Effector memory CD4-positive, alpha-beta T cell (primary cell): Measurements from ENCODE around the gene METTL24.

Source experiments
- DNase-seq, 3 donors: peaks; one replicate each; pipeline ENCODE4 v3.0.0-alpha.2; 2020
- H3K27ac ChIP-seq: 2 replicates; pipeline ENCODE4 v1.7.0; 2013; ENCODE audit warnings: mild to moderate bottlenecking, low read length, moderate library complexity; ENCODE audit not compliant: insufficient read depth, poor library complexity, severe bottlenecking
- H3K27me3 ChIP-seq: replicated peaks from 2 replicates; pipeline ENCODE4 v1.7.0; 2013; ENCODE audit warnings: mild to moderate bottlenecking, low read length; ENCODE audit not compliant: insufficient read depth, control insufficient read depth, poor library complexity, severe bottlenecking
- H3K36me3 ChIP-seq: 2 replicates; pipeline ENCODE4 v1.7.0; 2013; ENCODE audit warnings: mild to moderate bottlenecking, low read length, moderate library complexity; ENCODE audit not compliant: control insufficient read depth, insufficient read depth
- H3K4me1 ChIP-seq: 2 replicates; pipeline ENCODE4 v1.7.0; 2013; ENCODE audit warnings: low read length, mild to moderate bottlenecking; ENCODE audit not compliant: control insufficient read depth, insufficient read depth, poor library complexity, severe bottlenecking
- H3K4me3 ChIP-seq: 2 replicates; pipeline ENCODE4 v1.7.0; 2013; ENCODE audit warnings: low read length, low read depth, mild to moderate bottlenecking; ENCODE audit not compliant: insufficient read depth, poor library complexity, severe bottlenecking
- H3K9me3 ChIP-seq: 2 replicates; pipeline ENCODE4 v1.7.0; 2013; ENCODE audit warnings: mild to moderate bottlenecking, low read length, moderate library complexity; ENCODE audit not compliant: control insufficient read depth

Gene METTL24

DNA sequence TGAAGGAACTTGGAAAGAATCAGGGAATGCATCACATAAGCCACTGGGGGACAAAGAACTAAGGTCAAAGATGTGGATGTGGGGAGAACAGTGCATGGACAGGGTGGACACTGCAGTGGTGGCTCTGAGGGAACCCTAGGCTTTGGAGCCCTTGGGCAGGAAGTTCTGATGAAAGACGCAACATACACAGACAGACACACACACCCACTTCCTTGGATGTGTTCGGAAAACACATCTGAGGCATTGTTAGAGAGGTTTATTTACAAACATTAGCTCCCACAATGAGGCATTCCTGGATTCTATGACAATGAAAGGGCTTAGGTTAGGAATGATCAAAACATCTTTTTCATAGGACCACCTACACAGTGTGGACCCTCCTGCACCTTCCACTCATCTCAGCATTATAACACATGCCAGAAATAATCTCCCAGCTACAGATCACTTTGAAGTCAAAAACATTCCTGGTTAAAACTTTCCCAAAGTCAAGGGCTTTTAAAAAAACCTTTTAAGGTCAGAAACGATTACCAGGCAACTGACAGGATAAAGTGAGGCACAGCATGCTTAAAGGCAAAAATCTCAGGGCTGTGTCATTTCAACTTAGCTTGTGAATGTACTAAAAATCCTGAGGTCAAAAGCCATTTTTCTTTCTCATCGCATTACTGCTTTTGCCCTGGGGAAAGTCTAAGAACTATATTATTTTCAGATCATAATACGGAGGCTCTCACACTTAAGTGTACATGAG is 6.4 kb upstream of the METTL24 start:
- no peak for DNase-seq
- Histone ChIP-seq H3K4me1 (no peaks in the 10 kb centered on the region), H3K9me3 (no peaks in the 10 kb centered on the region), H3K27ac (no peak overlapping the region), H3K27me3 (peaks cover under 1% of the 10 kb centered on the region), H3K4me3 (no peak overlapping the region), H3K36me3 (no peaks in the 10 kb centered on the region)

DNA sequence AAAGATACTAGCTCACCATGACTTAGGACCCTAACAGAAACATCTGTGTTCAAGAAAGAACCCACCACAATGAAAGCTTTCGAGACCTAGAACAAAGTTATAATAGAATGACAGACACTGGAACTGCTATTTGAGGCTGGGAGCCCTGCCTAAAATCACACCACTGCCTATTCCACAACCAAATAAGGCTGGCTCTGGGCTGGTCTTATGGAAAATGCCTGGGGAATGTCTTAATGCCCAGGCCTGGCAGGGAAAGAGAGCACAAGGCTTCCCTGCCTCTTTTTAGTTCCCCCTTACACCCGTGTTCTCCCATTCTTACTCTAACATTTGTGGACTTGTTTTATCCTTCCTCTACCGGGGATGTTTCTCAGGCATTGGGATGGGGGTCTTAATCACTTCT is 5.6 kb upstream of the METTL24 start:
- DNase-seq: no peak
- no peaks in the 10 kb centered on the region for H3K36me3 ChIP-seq
- H3K4me1 ChIP-seq: no peaks in the 10 kb centered on the region
- H3K4me3 ChIP-seq: no peak overlapping the region
- H3K27me3 ChIP-seq: peaks cover 8% of the 10 kb centered on the region
- H3K27ac ChIP-seq: no peak overlapping the region
- no peaks in the 10 kb centered on the region for H3K9me3 ChIP-seq

DNA sequence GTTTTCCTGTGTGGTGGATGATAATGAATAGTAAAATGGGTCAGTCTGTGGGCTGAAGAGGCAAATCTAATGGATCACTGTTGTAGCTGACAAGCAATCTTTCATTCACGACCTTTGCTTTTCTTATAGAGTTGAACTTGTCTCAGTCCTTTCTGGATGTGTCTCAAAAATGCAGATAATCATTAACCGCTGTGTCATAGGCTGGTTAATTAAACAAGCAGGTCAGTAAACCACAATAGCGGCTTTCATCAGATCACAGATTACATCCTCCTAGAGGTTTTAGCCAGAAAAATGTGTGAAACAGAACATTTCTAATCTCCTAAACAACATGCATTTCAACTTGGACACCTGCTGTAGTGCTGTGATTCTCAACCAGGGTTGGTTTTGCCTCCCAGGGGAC is 2.5 kb upstream of the METTL24 start:
- Histone ChIP-seq H3K9me3 (no peaks in the 10 kb centered on the region), H3K4me3 (no peak overlapping the region), H3K27ac (no peak overlapping the region), H3K4me1 (peaks cover 3% of the 10 kb centered on the region), H3K27me3 (peaks cover 10% of the 10 kb centered on the region), H3K36me3 (no peaks in the 10 kb centered on the region)
- DNase-seq: no peak

DNA sequence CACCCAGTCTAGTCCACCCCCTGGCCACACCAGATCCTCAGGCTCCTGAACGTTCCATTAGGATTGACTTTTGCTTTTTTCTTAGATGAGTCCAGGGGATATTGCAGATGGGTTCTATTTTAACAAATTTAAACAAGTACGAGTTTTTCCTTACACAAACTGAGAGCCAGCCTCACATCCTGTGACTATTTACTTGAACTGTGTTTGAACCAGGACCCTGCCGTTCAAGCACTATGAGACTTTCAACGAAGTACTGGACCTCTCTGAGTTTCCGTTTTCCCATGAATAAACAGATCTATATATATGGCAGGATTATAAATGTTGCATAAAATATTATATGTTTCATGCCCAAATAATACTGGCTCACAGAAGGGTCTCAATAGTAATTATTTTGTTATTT is 1.4 kb upstream of the METTL24 start:
- Histone ChIP-seq H3K4me1 (peaks cover 3% of the 10 kb centered on the region), H3K36me3 (no peaks in the 10 kb centered on the region), H3K27me3 (peaks cover 10% of the 10 kb centered on the region), H3K9me3 (no peaks in the 10 kb centered on the region), H3K27ac (no peak overlapping the region), H3K4me3 (no peak overlapping the region)
- DNase-seq: no peak

DNA sequence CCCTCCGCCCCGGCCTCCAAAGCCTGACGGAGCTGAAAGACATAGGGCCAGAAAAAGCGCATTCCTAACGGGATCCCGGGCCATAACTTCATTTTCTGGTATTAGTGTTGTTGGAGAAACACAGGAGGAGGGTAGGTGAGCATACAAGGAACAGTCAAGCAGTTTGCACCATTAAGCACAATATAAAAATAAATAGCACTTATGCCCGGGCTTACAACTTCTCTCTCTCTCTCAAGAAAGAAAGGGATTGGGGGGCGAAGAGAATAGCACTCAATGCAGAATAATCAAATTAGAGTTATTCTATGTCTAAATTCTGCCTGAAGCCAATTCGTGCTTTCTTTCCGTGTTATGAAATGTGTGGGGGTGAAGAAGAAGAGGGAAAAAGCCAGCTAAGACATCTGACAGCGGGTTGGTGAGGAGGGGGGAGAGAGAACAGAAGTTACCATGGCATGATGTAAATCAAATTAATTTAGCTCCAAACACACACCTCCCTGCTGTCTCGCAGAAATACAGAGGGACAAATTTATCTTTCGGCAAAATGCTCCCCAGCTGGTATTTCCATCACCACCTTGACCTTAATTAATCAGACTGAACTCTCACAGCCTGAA is 508 bp upstream of the METTL24 start:
- Histone ChIP-seq H3K36me3 (no peaks in the 10 kb centered on the region), H3K4me3 (no peak overlapping the region), H3K9me3 (no peaks in the 10 kb centered on the region), H3K4me1 (peaks cover 3% of the 10 kb centered on the region), H3K27ac (no peak overlapping the region), H3K27me3 (peaks cover 10% of the 10 kb centered on the region)
- no peak for DNase-seq

DNA sequence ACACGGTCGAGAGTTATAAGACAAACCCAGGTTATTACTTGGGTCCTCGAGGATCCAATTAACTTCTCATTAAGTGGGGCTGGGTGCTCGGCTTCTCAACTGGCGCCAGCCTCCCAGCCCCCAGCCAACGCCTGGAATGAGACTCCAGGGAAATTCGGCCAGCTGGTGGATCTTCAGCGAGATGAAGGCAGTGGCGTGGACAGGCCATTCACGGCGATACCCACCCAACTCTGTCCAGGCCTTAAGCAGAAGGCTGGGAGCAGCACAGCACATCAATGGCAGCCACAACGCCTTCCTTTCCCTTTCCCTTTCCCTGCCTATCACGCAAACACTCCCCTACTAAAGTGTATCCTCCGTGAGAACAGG is 868 bp downstream of the METTL24 start:
- H3K4me3 ChIP-seq: no peak overlapping the region
- no peak overlapping the region for H3K27ac ChIP-seq
- no peaks in the 10 kb centered on the region for H3K9me3 ChIP-seq
- no peaks in the 10 kb centered on the region for H3K36me3 ChIP-seq
- DNase-seq: no peak
- H3K4me1 ChIP-seq: peaks cover 3% of the 10 kb centered on the region
- H3K27me3 ChIP-seq: peaks cover 10% of the 10 kb centered on the region

DNA sequence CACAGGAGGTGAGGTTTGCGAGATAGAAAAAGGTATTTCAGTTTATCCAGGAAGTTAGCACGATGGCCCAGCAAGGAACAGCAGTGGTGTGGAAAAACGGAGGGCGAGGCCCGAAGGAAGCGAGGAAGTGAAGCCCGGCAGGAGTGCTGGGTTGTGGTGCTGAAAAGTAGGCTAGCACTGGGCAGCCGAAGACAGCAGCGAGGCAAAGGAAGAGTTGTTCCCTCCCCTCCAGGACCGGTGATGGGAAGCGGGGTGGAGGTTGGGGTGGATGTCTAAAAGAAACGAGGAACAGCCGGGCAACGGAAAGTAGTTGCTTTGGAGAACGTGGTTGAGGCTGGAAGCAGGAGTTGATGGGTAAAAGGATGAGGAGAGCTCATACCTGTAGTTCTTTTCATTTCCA is 1.4 kb downstream of the METTL24 start:
- no peaks in the 10 kb centered on the region for H3K9me3 ChIP-seq
- DNase-seq: no peak
- H3K27me3 ChIP-seq: peaks cover 10% of the 10 kb centered on the region
- no peaks in the 10 kb centered on the region for H3K36me3 ChIP-seq
- no peak overlapping the region for H3K27ac ChIP-seq
- H3K4me1 ChIP-seq: peaks cover 3% of the 10 kb centered on the region
- H3K4me3 ChIP-seq: no peak overlapping the region

DNA sequence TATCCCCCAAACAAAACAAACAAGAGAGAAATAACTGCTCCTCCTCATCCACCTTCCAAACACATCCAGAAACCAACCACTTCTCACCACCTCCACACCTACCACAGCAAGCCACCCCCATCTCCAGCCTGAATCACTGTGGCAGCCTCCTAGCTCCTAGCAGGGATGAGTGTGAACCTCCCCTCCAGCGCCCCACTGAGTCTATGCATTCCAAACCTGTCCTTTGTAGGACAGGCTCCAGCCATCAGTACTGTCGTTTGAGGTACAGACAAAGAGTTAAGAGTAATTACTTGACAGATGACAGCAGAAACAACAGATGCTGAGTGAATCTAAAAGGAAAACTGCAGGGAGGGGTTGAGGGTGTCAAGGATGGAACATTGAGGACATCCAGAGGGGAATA is 2.4 kb downstream of the METTL24 start:
- no peak overlapping the region for H3K27ac ChIP-seq
- peaks cover 3% of the 10 kb centered on the region for H3K4me1 ChIP-seq
- H3K36me3 ChIP-seq: no peaks in the 10 kb centered on the region
- no peak for DNase-seq
- H3K9me3 ChIP-seq: no peaks in the 10 kb centered on the region
- H3K4me3 ChIP-seq: no peak overlapping the region
- H3K27me3 ChIP-seq: peaks cover 10% of the 10 kb centered on the region

DNA sequence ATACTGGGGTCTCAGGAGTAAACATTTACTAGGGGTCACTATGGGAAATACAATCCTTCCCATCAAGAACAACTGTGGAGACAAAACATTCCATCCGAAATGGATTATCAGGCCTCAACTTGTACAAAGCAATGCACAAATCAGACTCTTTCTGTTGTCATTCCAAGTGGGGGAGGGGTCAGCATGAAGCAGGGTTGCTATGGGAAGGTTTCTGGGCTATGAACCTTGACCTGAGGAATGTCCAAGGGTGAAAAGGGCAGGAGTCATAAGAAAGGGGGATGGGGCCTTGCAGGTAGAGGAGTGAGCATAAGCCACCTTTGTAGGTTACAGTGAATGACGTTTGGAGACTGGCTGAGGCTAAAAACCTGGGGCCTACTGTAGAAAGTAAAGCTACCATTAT is 3.1 kb downstream of the METTL24 start:
- Histone ChIP-seq H3K36me3 (no peaks in the 10 kb centered on the region), H3K4me3 (no peak overlapping the region), H3K27ac (no peak overlapping the region), H3K9me3 (no peaks in the 10 kb centered on the region), H3K27me3 (peaks cover 10% of the 10 kb centered on the region), H3K4me1 (peaks cover 3% of the 10 kb centered on the region)
- DNase-seq: no peak

DNA sequence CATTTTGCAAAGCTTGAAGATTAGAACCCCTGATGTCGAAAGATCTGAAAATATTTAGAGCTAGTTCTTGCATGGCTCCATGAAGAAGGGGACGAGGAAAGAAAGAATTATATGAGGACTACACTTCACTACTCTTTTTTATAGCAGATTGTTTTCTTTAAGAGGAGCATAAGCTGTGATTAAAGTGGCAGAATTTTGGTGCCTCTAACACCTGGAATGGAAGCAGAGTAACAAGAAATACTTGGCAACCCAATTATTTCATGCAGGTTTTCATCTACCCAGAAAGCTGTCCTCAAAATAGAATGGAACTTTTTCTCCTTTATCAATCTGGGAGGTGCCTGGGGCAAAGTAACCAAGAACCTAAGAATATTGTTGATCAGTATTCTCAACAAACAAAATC is 4.0 kb downstream of the METTL24 start:
- Histone ChIP-seq H3K4me3 (no peak overlapping the region), H3K36me3 (no peaks in the 10 kb centered on the region), H3K4me1 (peaks cover 3% of the 10 kb centered on the region), H3K27me3 (peaks cover 5% of the 10 kb centered on the region), H3K9me3 (no peaks in the 10 kb centered on the region), H3K27ac (no peak overlapping the region)
- no peak for DNase-seq
